Activated naive CD4-positive, alpha-beta T cell treated with Interleukin-2 at 50 U/mL for 16 hours (primary cell): ENCODE measurements around the gene SLC39A11.
"Not testable (repeated sequence)": the region's sequence is repeated elsewhere in the genome, so short reads cannot be mapped to it uniquely, and the experiment has no call there.

Source experiments
- DNase-seq: peaks from one replicate; pipeline ENCODE4 v3.0.0-alpha.2; 2020

SLC39A11 gene

GRCh38 chr17:72858826-72859495 lies 233.5 kb downstream of the SLC39A11 start:
- DNase-seq: no peak

GRCh38 chr17:72853440-72854415 lies 238.8 kb downstream of the SLC39A11 start:
- no peak for DNase-seq

- no peak for DNase-seq
Measured at GRCh38 chr17:72852277-72852938, 240.1 kb downstream of the SLC39A11 start.

GRCh38 chr17:72850410-72851118 lies 241.9 kb downstream of the SLC39A11 start:
- no peak for DNase-seq

- no peak for DNase-seq
Measured at GRCh38 chr17:72846399-72846798, 246.1 kb downstream of the SLC39A11 start.

- no peak for DNase-seq
Measured at GRCh38 chr17:72843591-72843990, 248.9 kb downstream of the SLC39A11 start.

GRCh38 chr17:72840019-72840418 lies 252.5 kb downstream of the SLC39A11 start:
- no peak for DNase-seq

- DNase-seq: no peak
Measured at GRCh38 chr17:72839131-72839725, 253.3 kb downstream of the SLC39A11 start.

- DNase-seq: no peak
Measured at GRCh38 chr17:72838581-72838980, 253.9 kb downstream of the SLC39A11 start.

- DNase-seq: no peak
Measured at GRCh38 chr17:72838068-72838467, 254.4 kb downstream of the SLC39A11 start.

- DNase-seq: no peak
Measured at GRCh38 chr17:72837335-72837734, 255.2 kb downstream of the SLC39A11 start.

GRCh38 chr17:72833128-72833765 lies 259.2 kb downstream of the SLC39A11 start:
- DNase-seq: no peak

- DNase-seq: no peak
Measured at GRCh38 chr17:72832306-72832705, 260.2 kb downstream of the SLC39A11 start.

- DNase-seq: no peak
Measured at GRCh38 chr17:72829883-72830282, 262.6 kb downstream of the SLC39A11 start.

- no peak for DNase-seq
Measured at GRCh38 chr17:72826602-72827001, 265.9 kb downstream of the SLC39A11 start.

- not testable (repeated sequence) for DNase-seq
Measured at GRCh38 chr17:72826059-72826458, 266.4 kb downstream of the SLC39A11 start.

GRCh38 chr17:72825218-72825617 lies 267.3 kb downstream of the SLC39A11 start:
- DNase-seq: no peak

GRCh38 chr17:72824267-72824666 lies 268.2 kb downstream of the SLC39A11 start:
- DNase-seq: not testable (repeated sequence)

GRCh38 chr17:72822358-72823023 lies 270.0 kb downstream of the SLC39A11 start:
- no peak for DNase-seq

- DNase-seq: no peak
Measured at GRCh38 chr17:72816406-72816805, 276.1 kb downstream of the SLC39A11 start.

GRCh38 chr17:72813481-72813880 lies 279.0 kb downstream of the SLC39A11 start:
- DNase-seq: no peak
